Liver (tissue), 9 donors: ENCODE data around the gene HTR3E. TPM values are rescaled to one million over a fixed set of nuclear protein-coding genes. Genes with fewer than 3 reads are reported as not detected.
"Not testable (repeated sequence)": the region's sequence is repeated elsewhere in the genome, so short reads cannot be mapped to it uniquely, and the experiment has no call there.

ENCODE experiments used
- DNase-seq: peaks from one replicate; pipeline ENCODE4 v3.0.0-alpha.2; 2017; ENCODE audit warnings: low spot score
- H3K27ac ChIP-seq, 2 donors: one replicate each; pipeline ENCODE4 v1.7.0; 2013; ENCODE audit warnings: inconsistent platforms in 2 of 2, low read length in 2 of 2, control low read depth in 1 of 2, low read depth in 1 of 2, mild to moderate bottlenecking in 1 of 2
- H3K27me3 ChIP-seq, 4 donors: one replicate each; pipeline versions ENCODE4 v1.6.1 to v1.7.0; 2013; ENCODE audit warnings: low read length in 3 of 4, inconsistent platforms in 1 of 4, mild to moderate bottlenecking in 1 of 4, moderate library complexity in 1 of 4; ENCODE audit not compliant: control insufficient read depth in 4 of 4, insufficient read depth in 4 of 4
- H3K36me3 ChIP-seq, 4 donors: one replicate each; pipeline versions ENCODE4 v1.6.1 to v1.7.0; 2013; ENCODE audit warnings: low read length in 3 of 4, mild to moderate bottlenecking in 3 of 4, low read depth in 1 of 4, moderate library complexity in 1 of 4; ENCODE audit not compliant: control insufficient read depth in 4 of 4, insufficient read depth in 3 of 4
- H3K4me1 ChIP-seq, 4 donors: one replicate each; pipeline versions ENCODE4 v1.6.1 to v1.7.0; 2013; ENCODE audit warnings: low read length in 3 of 4, mild to moderate bottlenecking in 3 of 4, moderate library complexity in 1 of 4; ENCODE audit not compliant: control insufficient read depth in 4 of 4, insufficient read depth in 4 of 4
- H3K4me3 ChIP-seq, 3 donors: one replicate each; pipeline versions ENCODE4 v1.6.1 to v1.7.0; 2013; ENCODE audit warnings: low read length in 3 of 3, control low read depth in 1 of 3, low read depth in 1 of 3, mild to moderate bottlenecking in 1 of 3
- H3K9ac ChIP-seq, 2 donors: one replicate each; pipeline ENCODE4 v1.7.0; 2013; ENCODE audit warnings: low read length in 2 of 2, mild to moderate bottlenecking in 2 of 2, moderate library complexity in 2 of 2, control low read depth in 1 of 2, low read depth in 1 of 2
- H3K9me3 ChIP-seq, 4 donors: one replicate each; pipeline versions ENCODE4 v1.6.1 to v1.7.0; 2013; ENCODE audit warnings: low read length in 3 of 4; ENCODE audit not compliant: control insufficient read depth in 4 of 4
- EGR1 ChIP-seq, 2 donors: IDR thresholded peaks; 2 replicates each; pipeline ENCODE4 v1.6.1; 2016 to 2018; ENCODE audit warnings: antibody characterized with exemption in 2 of 2, low read depth in 2 of 2
- FOXA1 ChIP-seq: IDR thresholded peaks from 2 replicates; pipeline ENCODE4 v1.6.1; 2016; ENCODE audit warnings: antibody characterized with exemption
- GABPA ChIP-seq, 2 donors: IDR thresholded peaks in 1 of 2; conservative IDR thresholded peaks in 1 of 2; 2 replicates each; pipeline ENCODE4 v1.6.1; 2016; ENCODE audit warnings: antibody characterized with exemption in 2 of 2, mild to moderate bottlenecking in 1 of 2, moderate library complexity in 1 of 2
- HNF4A ChIP-seq, 2 donors: conservative IDR thresholded peaks; 2 replicates each; pipeline ENCODE4 v1.6.1; 2016; ENCODE audit warnings: antibody characterized with exemption in 2 of 2, mild to moderate bottlenecking in 2 of 2
- HNF4G ChIP-seq: IDR thresholded peaks from 2 replicates; pipeline ENCODE4 v1.6.1; 2016; ENCODE audit warnings: antibody characterized with exemption
- NR2F2 ChIP-seq: IDR thresholded peaks from 2 replicates; pipeline ENCODE4 v1.6.1; 2016; ENCODE audit warnings: antibody characterized with exemption
- RAD21 ChIP-seq, 2 donors: IDR thresholded peaks; 2 replicates each; pipeline ENCODE4 v1.6.1; 2016; ENCODE audit warnings: antibody characterized with exemption in 2 of 2, mild to moderate bottlenecking in 2 of 2
- RXRA ChIP-seq, 2 donors: IDR thresholded peaks; 2 replicates each; pipeline ENCODE4 v1.6.1; 2017 to 2018; ENCODE audit warnings: antibody characterized with exemption in 2 of 2, mild to moderate bottlenecking in 1 of 2
- SP1 ChIP-seq: IDR thresholded peaks from 2 replicates; pipeline ENCODE4 v1.6.1; 2018; ENCODE audit warnings: antibody characterized with exemption, mild to moderate bottlenecking
- YY1 ChIP-seq: IDR thresholded peaks from 2 replicates; pipeline ENCODE4 v1.6.1; 2016; ENCODE audit warnings: antibody characterized with exemption, mild to moderate bottlenecking
- ZBTB33 ChIP-seq: IDR thresholded peaks from 2 replicates; pipeline ENCODE4 v1.6.1; 2016; ENCODE audit warnings: antibody characterized with exemption
- WGBS: extraction: QIAGEN DNeasy Blood & Tissue Kit; methylation state at CpG from one replicate; pipeline ENCODE4 v1.1.7; 2013; 5-methylcytosine and 5-hydroxymethylcytosine counted together
- polyA plus RNA-seq, 2 donors: library from polyadenylated mRNA; stranded (reverse) in 1 of 2; unstranded in 1 of 2; fragments of 200-250 nt in 1 of 2; fragments of >200 nt in 1 of 2; fragmentation: Nextera tagmentation in 1 of 2; extraction: Ambion mirVana in 1 of 2; gene quantifications; one replicate each; pipeline versions ENCODE4 v1.2.1 to v1.2.3, GENCODE V29; 2013 to 2015
- total RNA-seq, 2 donors: library from RNA; depleted of rRNA; stranded (reverse); fragments of >200 nt; gene quantifications; one replicate each; pipeline ENCODE4 v1.2.3, GENCODE V29; 2014
- TF ChIP-seq, protein P1 (sequence below): IDR thresholded peaks from 2 replicates; pipeline ENCODE4 v1.6.1; 2016; ENCODE audit warnings: antibody characterized with exemption
- TF ChIP-seq, protein P2 (sequence below): IDR thresholded peaks from 2 replicates; pipeline ENCODE4 v1.6.1; 2016; ENCODE audit warnings: antibody characterized with exemption
- TF ChIP-seq, protein P3 (sequence below): IDR thresholded peaks from 2 replicates; pipeline ENCODE4 v1.6.1; 2016; ENCODE audit warnings: antibody characterized with exemption, mild to moderate bottlenecking
- TF ChIP-seq, protein P4 (sequence below): fragments of 150-350 bp; IDR thresholded peaks from 2 replicates; pipeline ENCODE4 v1.5.1; 2017; ENCODE audit warnings: improper control_type of control experiment, low read depth, low read length; ENCODE audit not compliant: missing input control
- donor health status: healthy.
- donor health status: healthy.
- donor health status: healthy.
- donor health status: healthy.
- donor health status: healthy.

HTR3E gene
- total and polyA plus RNA-seq, 4 donors = not detected

- H3K4me1 ChIP-seq = no peaks in the 10 kb centered on the region
- WGBS = 72% methylated on average over 6 of the region's 6 CpGs
- TF ChIP-seq, protein P1, sequence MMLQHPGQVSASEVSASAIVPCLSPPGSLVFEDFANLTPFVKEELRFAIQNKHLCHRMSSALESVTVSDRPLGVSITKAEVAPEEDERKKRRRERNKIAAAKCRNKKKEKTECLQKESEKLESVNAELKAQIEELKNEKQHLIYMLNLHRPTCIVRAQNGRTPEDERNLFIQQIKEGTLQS = no peak
- TF ChIP-seq YY1 (no peak), HNF4G (no peak)
Measured at GRCh38 chr3:184067573-184068055, 29.2 kb upstream of the HTR3E start.

GRCh38 chr3:184068344-184068743 lies 28.5 kb upstream of the HTR3E start:
- Histone ChIP-seq H3K4me3 (no peak overlapping the region), H3K9me3 (no peaks in the 10 kb centered on the region), H3K27ac (no peak overlapping the region), H3K9ac (no peak overlapping the region), H3K4me1 (no peaks in the 10 kb centered on the region), H3K27me3 (no peaks in the 10 kb centered on the region), H3K36me3 (no peaks in the 10 kb centered on the region)
- 92% methylated on average over 5 of the region's 5 CpGs for WGBS
- no peak for TF ChIP-seq HNF4A (conservative IDR thresholded peaks at IDR 0.05)
- TF ChIP-seq HNF4G = no peak
- TF ChIP-seq, protein P1 = no peak
- TF ChIP-seq NR2F2 = no peak
- TF ChIP-seq RXRA (IDR thresholded peaks at IDR 0.05) = no peak
- TF ChIP-seq ZBTB33 = no peak
- no peak for TF ChIP-seq EGR1 (IDR thresholded peaks at IDR 0.05; ENCODE audit: low read depth in 2 of 2)
- TF ChIP-seq, protein P2, sequence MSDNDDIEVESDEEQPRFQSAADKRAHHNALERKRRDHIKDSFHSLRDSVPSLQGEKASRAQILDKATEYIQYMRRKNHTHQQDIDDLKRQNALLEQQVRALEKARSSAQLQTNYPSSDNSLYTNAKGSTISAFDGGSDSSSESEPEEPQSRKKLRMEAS = no peak
- no peak for TF ChIP-seq RAD21 (IDR thresholded peaks at IDR 0.05)
- TF ChIP-seq, protein P3, sequence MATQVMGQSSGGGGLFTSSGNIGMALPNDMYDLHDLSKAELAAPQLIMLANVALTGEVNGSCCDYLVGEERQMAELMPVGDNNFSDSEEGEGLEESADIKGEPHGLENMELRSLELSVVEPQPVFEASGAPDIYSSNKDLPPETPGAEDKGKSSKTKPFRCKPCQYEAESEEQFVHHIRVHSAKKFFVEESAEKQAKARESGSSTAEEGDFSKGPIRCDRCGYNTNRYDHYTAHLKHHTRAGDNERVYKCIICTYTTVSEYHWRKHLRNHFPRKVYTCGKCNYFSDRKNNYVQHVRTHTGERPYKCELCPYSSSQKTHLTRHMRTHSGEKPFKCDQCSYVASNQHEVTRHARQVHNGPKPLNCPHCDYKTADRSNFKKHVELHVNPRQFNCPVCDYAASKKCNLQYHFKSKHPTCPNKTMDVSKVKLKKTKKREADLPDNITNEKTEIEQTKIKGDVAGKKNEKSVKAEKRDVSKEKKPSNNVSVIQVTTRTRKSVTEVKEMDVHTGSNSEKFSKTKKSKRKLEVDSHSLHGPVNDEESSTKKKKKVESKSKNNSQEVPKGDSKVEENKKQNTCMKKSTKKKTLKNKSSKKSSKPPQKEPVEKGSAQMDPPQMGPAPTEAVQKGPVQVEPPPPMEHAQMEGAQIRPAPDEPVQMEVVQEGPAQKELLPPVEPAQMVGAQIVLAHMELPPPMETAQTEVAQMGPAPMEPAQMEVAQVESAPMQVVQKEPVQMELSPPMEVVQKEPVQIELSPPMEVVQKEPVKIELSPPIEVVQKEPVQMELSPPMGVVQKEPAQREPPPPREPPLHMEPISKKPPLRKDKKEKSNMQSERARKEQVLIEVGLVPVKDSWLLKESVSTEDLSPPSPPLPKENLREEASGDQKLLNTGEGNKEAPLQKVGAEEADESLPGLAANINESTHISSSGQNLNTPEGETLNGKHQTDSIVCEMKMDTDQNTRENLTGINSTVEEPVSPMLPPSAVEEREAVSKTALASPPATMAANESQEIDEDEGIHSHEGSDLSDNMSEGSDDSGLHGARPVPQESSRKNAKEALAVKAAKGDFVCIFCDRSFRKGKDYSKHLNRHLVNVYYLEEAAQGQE = no peak
- TF ChIP-seq, protein P4, sequence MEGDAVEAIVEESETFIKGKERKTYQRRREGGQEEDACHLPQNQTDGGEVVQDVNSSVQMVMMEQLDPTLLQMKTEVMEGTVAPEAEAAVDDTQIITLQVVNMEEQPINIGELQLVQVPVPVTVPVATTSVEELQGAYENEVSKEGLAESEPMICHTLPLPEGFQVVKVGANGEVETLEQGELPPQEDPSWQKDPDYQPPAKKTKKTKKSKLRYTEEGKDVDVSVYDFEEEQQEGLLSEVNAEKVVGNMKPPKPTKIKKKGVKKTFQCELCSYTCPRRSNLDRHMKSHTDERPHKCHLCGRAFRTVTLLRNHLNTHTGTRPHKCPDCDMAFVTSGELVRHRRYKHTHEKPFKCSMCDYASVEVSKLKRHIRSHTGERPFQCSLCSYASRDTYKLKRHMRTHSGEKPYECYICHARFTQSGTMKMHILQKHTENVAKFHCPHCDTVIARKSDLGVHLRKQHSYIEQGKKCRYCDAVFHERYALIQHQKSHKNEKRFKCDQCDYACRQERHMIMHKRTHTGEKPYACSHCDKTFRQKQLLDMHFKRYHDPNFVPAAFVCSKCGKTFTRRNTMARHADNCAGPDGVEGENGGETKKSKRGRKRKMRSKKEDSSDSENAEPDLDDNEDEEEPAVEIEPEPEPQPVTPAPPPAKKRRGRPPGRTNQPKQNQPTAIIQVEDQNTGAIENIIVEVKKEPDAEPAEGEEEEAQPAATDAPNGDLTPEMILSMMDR = no peak
- no peak for TF ChIP-seq GABPA (IDR thresholded peaks at IDR 0.05 in 1 of 2, conservative IDR thresholded peaks at IDR 0.05 in 1 of 2)
- no peak for TF ChIP-seq FOXA1
- TF ChIP-seq SP1 = no peak
- TF ChIP-seq YY1 = no peak
- no peak for DNase-seq

More at GRCh38 chr3:184067573-184068055, 29.2 kb upstream of the HTR3E start:
- no peaks in the 10 kb centered on the region for H3K36me3 ChIP-seq
- no peaks in the 10 kb centered on the region for H3K27me3 ChIP-seq
- H3K9me3 ChIP-seq = no peaks in the 10 kb centered on the region
- H3K4me3 ChIP-seq = no peak overlapping the region
- H3K27ac ChIP-seq = no peak overlapping the region
- DNase-seq = no peak
- no peak overlapping the region for H3K9ac ChIP-seq

DNA sequence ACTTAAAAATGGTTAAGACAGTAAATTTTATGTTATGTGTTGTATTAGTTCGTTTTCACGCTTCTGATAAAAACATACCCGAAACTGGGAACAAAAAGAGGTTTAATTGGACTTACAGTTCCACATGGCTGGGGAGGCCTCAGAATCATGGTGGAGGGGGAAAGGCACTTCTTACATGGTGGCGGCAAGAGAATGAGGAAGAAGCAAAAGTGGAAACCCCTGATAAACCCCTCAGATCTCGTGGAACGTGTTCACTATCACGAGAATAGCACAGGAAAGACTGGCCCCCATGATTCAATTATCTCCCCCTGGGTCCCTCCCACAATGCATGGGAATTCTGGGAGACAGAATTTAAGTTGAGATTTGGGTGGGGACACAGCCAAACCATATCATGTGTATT lies 25.7 kb upstream of the HTR3E start:
- H3K9me3 ChIP-seq, H3K36me3 ChIP-seq, H3K9ac ChIP-seq, H3K27me3 ChIP-seq, H3K4me1 ChIP-seq, H3K27ac ChIP-seq, DNase-seq, H3K4me3 ChIP-seq: not testable (repeated sequence)
- WGBS = 88% methylated on average over 7 of the region's 7 CpGs
